ENCODE data around the gene UBA5. TPM values are rescaled to one million over a fixed set of nuclear protein-coding genes. Genes with fewer than 3 reads are reported as not detected.

Gene UBA5
- total RNA-seq, 1 experiment from 2014 or later = 38.6 TPM

DNA sequence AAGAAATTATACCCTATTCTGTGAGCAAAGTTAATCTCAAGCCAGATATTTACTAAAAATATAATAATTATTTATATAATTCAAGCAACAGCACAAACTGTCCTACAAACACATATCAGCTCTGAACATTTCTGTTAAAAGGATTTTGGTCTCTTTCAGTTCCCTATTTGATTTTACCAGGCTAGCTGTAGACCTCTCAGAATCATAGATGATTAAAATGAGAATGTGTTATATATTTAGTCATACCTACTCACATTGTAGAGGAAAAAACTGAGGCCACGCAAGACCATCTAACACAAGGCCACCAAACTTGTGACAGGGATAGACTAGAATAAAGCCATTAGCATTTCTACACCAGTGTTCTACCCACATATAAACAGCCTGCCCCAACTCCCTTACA lies 34.5 kb upstream of the UBA5 start (continued):
- TF ChIP-seq, protein P1, sequence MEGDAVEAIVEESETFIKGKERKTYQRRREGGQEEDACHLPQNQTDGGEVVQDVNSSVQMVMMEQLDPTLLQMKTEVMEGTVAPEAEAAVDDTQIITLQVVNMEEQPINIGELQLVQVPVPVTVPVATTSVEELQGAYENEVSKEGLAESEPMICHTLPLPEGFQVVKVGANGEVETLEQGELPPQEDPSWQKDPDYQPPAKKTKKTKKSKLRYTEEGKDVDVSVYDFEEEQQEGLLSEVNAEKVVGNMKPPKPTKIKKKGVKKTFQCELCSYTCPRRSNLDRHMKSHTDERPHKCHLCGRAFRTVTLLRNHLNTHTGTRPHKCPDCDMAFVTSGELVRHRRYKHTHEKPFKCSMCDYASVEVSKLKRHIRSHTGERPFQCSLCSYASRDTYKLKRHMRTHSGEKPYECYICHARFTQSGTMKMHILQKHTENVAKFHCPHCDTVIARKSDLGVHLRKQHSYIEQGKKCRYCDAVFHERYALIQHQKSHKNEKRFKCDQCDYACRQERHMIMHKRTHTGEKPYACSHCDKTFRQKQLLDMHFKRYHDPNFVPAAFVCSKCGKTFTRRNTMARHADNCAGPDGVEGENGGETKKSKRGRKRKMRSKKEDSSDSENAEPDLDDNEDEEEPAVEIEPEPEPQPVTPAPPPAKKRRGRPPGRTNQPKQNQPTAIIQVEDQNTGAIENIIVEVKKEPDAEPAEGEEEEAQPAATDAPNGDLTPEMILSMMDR (IDR thresholded peaks at IDR 0.05) = no peak
- TF ChIP-seq, protein P2, sequence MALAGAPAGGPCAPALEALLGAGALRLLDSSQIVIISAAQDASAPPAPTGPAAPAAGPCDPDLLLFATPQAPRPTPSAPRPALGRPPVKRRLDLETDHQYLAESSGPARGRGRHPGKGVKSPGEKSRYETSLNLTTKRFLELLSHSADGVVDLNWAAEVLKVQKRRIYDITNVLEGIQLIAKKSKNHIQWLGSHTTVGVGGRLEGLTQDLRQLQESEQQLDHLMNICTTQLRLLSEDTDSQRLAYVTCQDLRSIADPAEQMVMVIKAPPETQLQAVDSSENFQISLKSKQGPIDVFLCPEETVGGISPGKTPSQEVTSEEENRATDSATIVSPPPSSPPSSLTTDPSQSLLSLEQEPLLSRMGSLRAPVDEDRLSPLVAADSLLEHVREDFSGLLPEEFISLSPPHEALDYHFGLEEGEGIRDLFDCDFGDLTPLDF (CRISPR knock-in tag; IDR thresholded peaks at IDR 0.05) = no peak
- TF ChIP-seq, protein P3, sequence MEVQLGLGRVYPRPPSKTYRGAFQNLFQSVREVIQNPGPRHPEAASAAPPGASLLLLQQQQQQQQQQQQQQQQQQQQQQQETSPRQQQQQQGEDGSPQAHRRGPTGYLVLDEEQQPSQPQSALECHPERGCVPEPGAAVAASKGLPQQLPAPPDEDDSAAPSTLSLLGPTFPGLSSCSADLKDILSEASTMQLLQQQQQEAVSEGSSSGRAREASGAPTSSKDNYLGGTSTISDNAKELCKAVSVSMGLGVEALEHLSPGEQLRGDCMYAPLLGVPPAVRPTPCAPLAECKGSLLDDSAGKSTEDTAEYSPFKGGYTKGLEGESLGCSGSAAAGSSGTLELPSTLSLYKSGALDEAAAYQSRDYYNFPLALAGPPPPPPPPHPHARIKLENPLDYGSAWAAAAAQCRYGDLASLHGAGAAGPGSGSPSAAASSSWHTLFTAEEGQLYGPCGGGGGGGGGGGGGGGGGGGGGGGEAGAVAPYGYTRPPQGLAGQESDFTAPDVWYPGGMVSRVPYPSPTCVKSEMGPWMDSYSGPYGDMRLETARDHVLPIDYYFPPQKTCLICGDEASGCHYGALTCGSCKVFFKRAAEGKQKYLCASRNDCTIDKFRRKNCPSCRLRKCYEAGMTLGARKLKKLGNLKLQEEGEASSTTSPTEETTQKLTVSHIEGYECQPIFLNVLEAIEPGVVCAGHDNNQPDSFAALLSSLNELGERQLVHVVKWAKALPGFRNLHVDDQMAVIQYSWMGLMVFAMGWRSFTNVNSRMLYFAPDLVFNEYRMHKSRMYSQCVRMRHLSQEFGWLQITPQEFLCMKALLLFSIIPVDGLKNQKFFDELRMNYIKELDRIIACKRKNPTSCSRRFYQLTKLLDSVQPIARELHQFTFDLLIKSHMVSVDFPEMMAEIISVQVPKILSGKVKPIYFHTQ (CRISPR knock-in tag; IDR thresholded peaks at IDR 0.05) = no peak
- TF ChIP-seq FOXP4 (CRISPR knock-in tag; IDR thresholded peaks at IDR 0.05) (no peak), RELA (CRISPR knock-in tag; IDR thresholded peaks at IDR 0.05; ENCODE audit: borderline replicate concordance) (no peak), GTF2I (CRISPR knock-in tag; conservative IDR thresholded peaks at IDR 0.05) (no peak), USF1 (CRISPR knock-in tag; IDR thresholded peaks at IDR 0.05) (no peak), RORB (CRISPR knock-in tag; IDR thresholded peaks at IDR 0.05) (no peak), ETV6 (CRISPR knock-in tag; IDR thresholded peaks at IDR 0.05) (no peak), ATF1 (CRISPR knock-in tag; IDR thresholded peaks at IDR 0.05) (no peak), NR1H2 (CRISPR knock-in tag; IDR thresholded peaks at IDR 0.05) (no peak), TCF7 (CRISPR knock-in tag; IDR thresholded peaks at IDR 0.05; ENCODE audit: low read depth) (no peak), EMX1 (CRISPR knock-in tag; IDR thresholded peaks at IDR 0.05) (no peak)
- TF ChIP-seq, protein P4, sequence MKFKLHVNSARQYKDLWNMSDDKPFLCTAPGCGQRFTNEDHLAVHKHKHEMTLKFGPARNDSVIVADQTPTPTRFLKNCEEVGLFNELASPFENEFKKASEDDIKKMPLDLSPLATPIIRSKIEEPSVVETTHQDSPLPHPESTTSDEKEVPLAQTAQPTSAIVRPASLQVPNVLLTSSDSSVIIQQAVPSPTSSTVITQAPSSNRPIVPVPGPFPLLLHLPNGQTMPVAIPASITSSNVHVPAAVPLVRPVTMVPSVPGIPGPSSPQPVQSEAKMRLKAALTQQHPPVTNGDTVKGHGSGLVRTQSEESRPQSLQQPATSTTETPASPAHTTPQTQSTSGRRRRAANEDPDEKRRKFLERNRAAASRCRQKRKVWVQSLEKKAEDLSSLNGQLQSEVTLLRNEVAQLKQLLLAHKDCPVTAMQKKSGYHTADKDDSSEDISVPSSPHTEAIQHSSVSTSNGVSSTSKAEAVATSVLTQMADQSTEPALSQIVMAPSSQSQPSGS (CRISPR knock-in tag; IDR thresholded peaks at IDR 0.05; ENCODE audit: borderline replicate concordance, low read depth) = no peak

GRCh38 chr3:132626955-132627354 lies 33.2 kb upstream of the UBA5 start:
- Mint-ChIP-seq H3K27ac (peak overlapping the region; percentile 89), H3K27me3 (ENCODE audit: low read depth) (no peaks in the 10 kb centered on the region), H3K4me3 (no peak overlapping the region), H3K4me1 (peaks cover 24% of the 10 kb centered on the region), H3K9me3 (no peaks in the 10 kb centered on the region), H3K36me3 (peaks cover 2% of the 10 kb centered on the region; the same call in 1 of the 2 replicates)
- DNase-seq (ENCODE audit: low spot score) (peak; percentile 46), ATAC-seq (peak; percentile 94)
- ChIA-PET CTCF (interaction anchor here (2.1 kb wide), 1 partner anchor 15 kb away, joined by 8 read pairs; no protein-coding TSS in a partner anchor), POLR2A (no interaction called here)
- peak; percentile 87 for TF ChIP-seq TP53 (CRISPR knock-in tag; IDR thresholded peaks at IDR 0.05)
- TF ChIP-seq, protein P5, sequence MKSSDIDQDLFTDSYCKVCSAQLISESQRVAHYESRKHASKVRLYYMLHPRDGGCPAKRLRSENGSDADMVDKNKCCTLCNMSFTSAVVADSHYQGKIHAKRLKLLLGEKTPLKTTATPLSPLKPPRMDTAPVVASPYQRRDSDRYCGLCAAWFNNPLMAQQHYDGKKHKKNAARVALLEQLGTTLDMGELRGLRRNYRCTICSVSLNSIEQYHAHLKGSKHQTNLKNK (CRISPR knock-in tag; IDR thresholded peaks at IDR 0.05) = no peak

Measured in WTC11 (cell line).